ENCODE results near the gene ZMYM3. TPM values are rescaled to one million over a fixed set of nuclear protein-coding genes. Genes with fewer than 3 reads are reported as not detected.

ZMYM3 gene
- total RNA-seq, 2 donors from 2014 or later: 8.8 to 10.2 TPM

GRCh38 chrX:71239781-71240180 is 14.2 kb downstream of the ZMYM3 start:
- intact Hi-C loops (cut with DNase I): no loop called here
- no peak for DNase-seq
- no peak overlapping the region for H3K4me3 ChIP-seq
- ATAC-seq: no peak
- H3K9me3 ChIP-seq: no peaks in the 10 kb centered on the region
- H3K36me3 ChIP-seq (replicated peaks in 1 of 2; ENCODE audit: insufficient read depth in 1 of 2, low read depth in 2 of 2): peaks cover 0 to 2% of the 10 kb centered on the region in 2 donors
- no CpG with 5 or more reads among the region's 3 CpGs for WGBS, 2 donors
- no peaks in the 10 kb centered on the region for H3K27me3 ChIP-seq
- no peaks in the 10 kb centered on the region for H3K4me1 ChIP-seq
- H3K27ac ChIP-seq: no peak overlapping the region
- no peak for TF ChIP-seq POLR2A (IDR thresholded peaks at IDR 0.05)
- TF ChIP-seq, protein P1, sequence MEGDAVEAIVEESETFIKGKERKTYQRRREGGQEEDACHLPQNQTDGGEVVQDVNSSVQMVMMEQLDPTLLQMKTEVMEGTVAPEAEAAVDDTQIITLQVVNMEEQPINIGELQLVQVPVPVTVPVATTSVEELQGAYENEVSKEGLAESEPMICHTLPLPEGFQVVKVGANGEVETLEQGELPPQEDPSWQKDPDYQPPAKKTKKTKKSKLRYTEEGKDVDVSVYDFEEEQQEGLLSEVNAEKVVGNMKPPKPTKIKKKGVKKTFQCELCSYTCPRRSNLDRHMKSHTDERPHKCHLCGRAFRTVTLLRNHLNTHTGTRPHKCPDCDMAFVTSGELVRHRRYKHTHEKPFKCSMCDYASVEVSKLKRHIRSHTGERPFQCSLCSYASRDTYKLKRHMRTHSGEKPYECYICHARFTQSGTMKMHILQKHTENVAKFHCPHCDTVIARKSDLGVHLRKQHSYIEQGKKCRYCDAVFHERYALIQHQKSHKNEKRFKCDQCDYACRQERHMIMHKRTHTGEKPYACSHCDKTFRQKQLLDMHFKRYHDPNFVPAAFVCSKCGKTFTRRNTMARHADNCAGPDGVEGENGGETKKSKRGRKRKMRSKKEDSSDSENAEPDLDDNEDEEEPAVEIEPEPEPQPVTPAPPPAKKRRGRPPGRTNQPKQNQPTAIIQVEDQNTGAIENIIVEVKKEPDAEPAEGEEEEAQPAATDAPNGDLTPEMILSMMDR (IDR thresholded peaks at IDR 0.05): no peak

- intact Hi-C loops (cut with DNase I): no loop called here
- no peaks in the 10 kb centered on the region for H3K27me3 ChIP-seq
- ATAC-seq (no peak), DNase-seq (no peak)
- 100% methylated on average over 1 of the region's 1 CpG for WGBS, 2 donors
- no peak for TF ChIP-seq POLR2A (IDR thresholded peaks at IDR 0.05)
- TF ChIP-seq, protein P1 (IDR thresholded peaks at IDR 0.05): no peak
- H3K4me1 ChIP-seq: no peaks in the 10 kb centered on the region
- no peaks in the 10 kb centered on the region for H3K9me3 ChIP-seq
- peaks cover 0 to 2% of the 10 kb centered on the region in 2 donors for H3K36me3 ChIP-seq (replicated peaks in 1 of 2; ENCODE audit: insufficient read depth in 1 of 2, low read depth in 2 of 2)
- H3K27ac ChIP-seq: no peak overlapping the region
- H3K4me3 ChIP-seq: no peak overlapping the region
These were observed 17.1 kb downstream of the ZMYM3 start for GRCh38 chrX:71236836-71237235.

DNA sequence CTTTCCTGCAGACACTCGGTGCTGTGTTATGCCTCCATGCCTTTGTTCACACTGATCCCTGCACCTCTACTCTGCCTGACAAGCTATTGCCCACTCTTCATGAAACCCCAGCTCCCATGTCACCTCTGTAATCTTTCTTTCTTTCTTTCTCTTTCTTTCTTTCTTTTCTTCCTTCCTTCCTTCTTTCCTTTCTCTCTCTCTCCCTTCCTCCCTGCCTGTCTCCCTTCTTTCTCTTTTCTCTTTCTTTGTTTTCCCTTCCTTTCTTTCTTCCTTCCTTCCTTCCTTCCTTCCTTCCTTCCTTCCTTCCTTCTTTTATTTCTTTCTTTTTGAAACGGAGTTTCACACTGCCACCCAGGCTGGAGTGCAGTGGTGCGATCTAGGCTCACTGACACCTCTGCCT is 18.5 kb downstream of the ZMYM3 start:
- intact Hi-C loops (cut with DNase I): no loop called here
- Histone ChIP-seq H3K4me1 (no peaks in the 10 kb centered on the region), H3K4me3 (no peak overlapping the region), H3K9me3 (no peaks in the 10 kb centered on the region), H3K36me3 (replicated peaks in 1 of 2; ENCODE audit: insufficient read depth in 1 of 2, low read depth in 2 of 2) (no peaks in the 10 kb centered on the region), H3K27ac (no peak overlapping the region), H3K27me3 (no peaks in the 10 kb centered on the region)
- 88 to 93% methylated on average over 3 of the region's 3 CpGs for WGBS, 2 donors
- DNase-seq (no peak), ATAC-seq (no peak)
- no peak for TF ChIP-seq POLR2A (IDR thresholded peaks at IDR 0.05)
- TF ChIP-seq, protein P1 (IDR thresholded peaks at IDR 0.05): no peak

DNA sequence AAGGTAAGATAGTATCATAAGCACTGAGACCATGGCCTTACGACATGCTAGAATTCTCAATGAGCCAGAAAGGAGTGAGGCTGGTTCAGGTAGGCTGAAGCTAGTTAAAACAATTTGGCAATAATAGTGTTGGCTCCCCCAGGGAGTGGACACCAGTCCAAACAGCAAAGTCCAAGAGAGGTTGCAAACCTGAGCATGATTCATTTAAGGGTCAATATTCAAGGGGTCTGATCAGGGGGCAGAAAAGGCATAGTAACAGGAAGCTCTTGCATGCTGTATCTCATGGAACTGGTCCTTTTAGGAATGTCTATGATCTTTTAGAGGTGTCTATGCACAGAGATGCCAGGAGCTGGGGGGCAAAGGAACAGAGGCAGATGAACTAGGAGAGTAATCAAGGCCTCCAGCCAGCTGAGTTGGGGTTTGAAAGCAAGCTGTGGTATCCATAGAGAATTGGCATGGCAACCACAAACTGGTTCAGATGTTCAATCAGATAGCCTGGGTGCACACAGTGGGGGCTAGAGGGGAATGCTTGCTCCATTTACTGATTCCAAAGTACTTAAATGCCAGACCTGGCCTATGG is 25.8 kb downstream of the ZMYM3 start:
- Histone ChIP-seq H3K27me3 (no peaks in the 10 kb centered on the region), H3K4me1 (peaks cover 29% of the 10 kb centered on the region), H3K4me3 (no peak overlapping the region), H3K9me3 (no peaks in the 10 kb centered on the region), H3K36me3 (replicated peaks in 1 of 2; ENCODE audit: insufficient read depth in 1 of 2, low read depth in 2 of 2) (no peaks in the 10 kb centered on the region), H3K27ac (no peak overlapping the region)
- TF ChIP-seq, protein P1 (IDR thresholded peaks at IDR 0.05): no peak
- TF ChIP-seq POLR2A (IDR thresholded peaks at IDR 0.05): no peak
- 80 to 86% methylated on average over 1 of the region's 1 CpG for WGBS, 2 donors
- intact Hi-C loops (cut with DNase I): no loop called here
- no peak for ATAC-seq
- no peak for DNase-seq

GRCh38 chrX:71227370-71228062 is 26.4 kb downstream of the ZMYM3 start:
- Histone ChIP-seq H3K27me3 (no peaks in the 10 kb centered on the region), H3K4me1 (peaks cover 35% of the 10 kb centered on the region), H3K27ac (no peak overlapping the region), H3K36me3 (replicated peaks in 1 of 2; ENCODE audit: insufficient read depth in 1 of 2, low read depth in 2 of 2) (no peaks in the 10 kb centered on the region), H3K4me3 (no peak overlapping the region), H3K9me3 (no peaks in the 10 kb centered on the region)
- TF ChIP-seq, protein P1 (IDR thresholded peaks at IDR 0.05): no peak
- no peak for TF ChIP-seq POLR2A (IDR thresholded peaks at IDR 0.05)
- ATAC-seq: no peak
- intact Hi-C loops (cut with DNase I): no loop called here
- WGBS, 2 donors: 37 to 62% methylated on average over 4 to 5 of the region's 5 CpGs
- no peak for DNase-seq

Data from body of pancreas (tissue), 4 donors.